A673 (cell line): ENCODE data around the gene TLE2.

Experiments
- EZH2 ChIP-seq: fragments of 200-600 bp; sonication (generic); IDR thresholded peaks from 2 replicates; pipeline ENCODE4 v1.6.1; 2017; ENCODE audit warnings: borderline replicate concordance, low read depth, mild to moderate bottlenecking, mixed read lengths, antibody characterized with exemption, low read length; ENCODE audit not compliant: poor library complexity, severe bottlenecking
- TF ChIP-seq, protein P1 (sequence below): fragments of 300-800, 200-600 bp; sonication (generic); conservative IDR thresholded peaks from 2 replicates; pipeline ENCODE4 v1.5.1; 2017; ENCODE audit warnings: low read depth, mild to moderate bottlenecking, antibody characterized with exemption, low read length, moderate library complexity, mixed read lengths

DNA sequence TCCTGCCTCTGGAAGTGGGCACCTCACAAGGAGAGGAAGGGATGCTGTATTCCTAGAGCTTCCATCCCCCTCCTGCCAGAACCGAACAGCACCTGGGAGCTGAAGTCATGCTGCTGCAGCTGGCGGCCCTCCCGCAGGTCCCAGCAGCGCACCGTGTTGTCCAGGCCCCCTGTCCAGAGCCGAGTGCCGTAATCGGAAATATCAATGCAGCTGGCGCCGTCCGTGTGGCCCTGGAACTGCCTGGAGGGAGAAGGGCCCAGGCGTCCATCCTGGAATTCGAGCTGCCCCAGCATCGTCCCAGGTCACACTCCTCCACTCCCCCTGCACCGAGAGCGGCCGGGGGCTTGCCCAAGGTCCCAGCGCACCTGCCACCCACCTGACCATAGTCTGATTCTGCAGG lies 23.7 kb downstream of the TLE2 start:
- TF ChIP-seq, protein P1, sequence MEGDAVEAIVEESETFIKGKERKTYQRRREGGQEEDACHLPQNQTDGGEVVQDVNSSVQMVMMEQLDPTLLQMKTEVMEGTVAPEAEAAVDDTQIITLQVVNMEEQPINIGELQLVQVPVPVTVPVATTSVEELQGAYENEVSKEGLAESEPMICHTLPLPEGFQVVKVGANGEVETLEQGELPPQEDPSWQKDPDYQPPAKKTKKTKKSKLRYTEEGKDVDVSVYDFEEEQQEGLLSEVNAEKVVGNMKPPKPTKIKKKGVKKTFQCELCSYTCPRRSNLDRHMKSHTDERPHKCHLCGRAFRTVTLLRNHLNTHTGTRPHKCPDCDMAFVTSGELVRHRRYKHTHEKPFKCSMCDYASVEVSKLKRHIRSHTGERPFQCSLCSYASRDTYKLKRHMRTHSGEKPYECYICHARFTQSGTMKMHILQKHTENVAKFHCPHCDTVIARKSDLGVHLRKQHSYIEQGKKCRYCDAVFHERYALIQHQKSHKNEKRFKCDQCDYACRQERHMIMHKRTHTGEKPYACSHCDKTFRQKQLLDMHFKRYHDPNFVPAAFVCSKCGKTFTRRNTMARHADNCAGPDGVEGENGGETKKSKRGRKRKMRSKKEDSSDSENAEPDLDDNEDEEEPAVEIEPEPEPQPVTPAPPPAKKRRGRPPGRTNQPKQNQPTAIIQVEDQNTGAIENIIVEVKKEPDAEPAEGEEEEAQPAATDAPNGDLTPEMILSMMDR, result no peak
- TF ChIP-seq EZH2, result no peak
